Stimulated activated CD8-positive, alpha-beta memory T cell treated with anti-CD3 and anti-CD28 coated beads, Interleukin-12 subunit alpha, Interleukin-12 subunit beta, amount 100 ng/mL, for 24 hours (primary cell): ENCODE results near the gene VDR.
"Not testable (repeated sequence)": the region's sequence is repeated elsewhere in the genome, so short reads cannot be mapped to it uniquely, and the experiment has no call there.

Experiments
- DNase-seq: peaks from one replicate; pipeline ENCODE4 v3.0.0-alpha.2; 2020; ENCODE audit errors: extremely low read depth

VDR gene

DNA sequence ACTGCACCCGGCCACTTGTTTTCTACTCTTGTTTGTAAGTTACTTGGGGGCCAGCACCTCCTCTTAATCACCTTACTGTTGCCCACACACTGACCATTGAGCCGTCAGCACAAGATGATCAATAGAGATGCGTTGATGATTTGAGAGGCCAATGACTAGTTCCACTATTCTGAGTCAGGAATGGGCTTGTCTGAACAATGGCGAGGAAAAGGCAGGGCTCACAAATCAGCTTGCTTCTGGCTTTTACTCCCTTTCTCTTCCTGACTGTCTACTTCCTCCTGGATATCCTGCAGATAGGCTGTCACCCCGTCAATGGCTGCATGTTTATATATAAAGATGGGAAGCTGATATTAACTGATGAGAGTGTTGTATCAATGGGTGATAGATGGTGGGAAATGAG is 55.9 kb downstream of the VDR start:
- DNase-seq: no peak

DNA sequence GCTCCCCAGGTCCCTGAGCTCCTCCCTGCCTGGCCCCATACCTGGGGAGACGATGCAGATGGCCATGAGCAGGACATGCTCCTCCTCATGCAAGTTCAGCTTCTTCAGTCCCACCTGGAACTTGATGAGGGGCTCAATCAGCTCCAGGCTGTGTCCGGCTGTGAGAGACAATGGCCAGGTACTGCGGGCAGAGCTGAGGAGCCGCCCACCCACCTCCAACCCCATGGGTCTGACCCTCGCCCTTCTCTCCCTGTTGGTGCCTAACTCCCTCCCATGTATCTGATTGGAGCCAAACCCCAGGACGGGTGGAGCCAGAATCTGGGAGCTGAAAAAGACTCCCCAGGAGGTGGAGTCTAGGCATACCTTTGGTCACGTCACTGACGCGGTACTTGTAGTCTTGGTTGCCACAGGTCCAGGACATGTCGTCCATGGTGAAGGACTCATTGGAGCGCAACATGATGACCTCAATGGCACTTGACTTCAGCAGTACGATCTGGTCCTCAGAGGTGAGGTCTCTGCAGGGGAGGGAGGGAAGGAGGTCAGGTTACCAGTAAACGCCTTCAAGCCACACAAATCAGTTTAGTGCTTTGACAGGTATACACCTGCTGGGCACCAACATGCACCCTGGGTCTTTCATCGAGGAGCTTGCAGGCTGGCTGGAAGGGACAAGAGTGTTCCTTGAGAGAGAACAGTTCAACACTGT is 58.3 kb downstream of the VDR start:
- DNase-seq: no peak

DNA sequence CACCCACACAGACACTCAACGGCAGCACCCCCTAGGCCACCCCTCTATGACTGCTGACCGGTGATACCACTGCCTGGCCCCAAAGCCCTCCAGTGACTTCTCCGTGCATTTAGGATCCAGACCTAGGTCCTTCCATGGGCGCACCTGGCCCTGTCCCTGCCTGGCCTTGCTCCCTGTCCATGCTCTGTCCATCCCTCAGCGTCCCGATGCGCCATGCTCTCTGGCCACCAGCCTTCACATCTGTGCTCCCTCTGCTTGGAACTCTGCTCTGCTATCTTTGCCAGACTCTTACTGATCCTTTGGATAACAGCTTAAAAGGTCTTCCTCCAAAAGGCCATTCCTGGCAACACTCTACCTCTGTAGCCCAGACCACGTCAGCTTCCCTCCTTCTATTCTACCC is 59.7 kb downstream of the VDR start:
- DNase-seq: no peak

DNA sequence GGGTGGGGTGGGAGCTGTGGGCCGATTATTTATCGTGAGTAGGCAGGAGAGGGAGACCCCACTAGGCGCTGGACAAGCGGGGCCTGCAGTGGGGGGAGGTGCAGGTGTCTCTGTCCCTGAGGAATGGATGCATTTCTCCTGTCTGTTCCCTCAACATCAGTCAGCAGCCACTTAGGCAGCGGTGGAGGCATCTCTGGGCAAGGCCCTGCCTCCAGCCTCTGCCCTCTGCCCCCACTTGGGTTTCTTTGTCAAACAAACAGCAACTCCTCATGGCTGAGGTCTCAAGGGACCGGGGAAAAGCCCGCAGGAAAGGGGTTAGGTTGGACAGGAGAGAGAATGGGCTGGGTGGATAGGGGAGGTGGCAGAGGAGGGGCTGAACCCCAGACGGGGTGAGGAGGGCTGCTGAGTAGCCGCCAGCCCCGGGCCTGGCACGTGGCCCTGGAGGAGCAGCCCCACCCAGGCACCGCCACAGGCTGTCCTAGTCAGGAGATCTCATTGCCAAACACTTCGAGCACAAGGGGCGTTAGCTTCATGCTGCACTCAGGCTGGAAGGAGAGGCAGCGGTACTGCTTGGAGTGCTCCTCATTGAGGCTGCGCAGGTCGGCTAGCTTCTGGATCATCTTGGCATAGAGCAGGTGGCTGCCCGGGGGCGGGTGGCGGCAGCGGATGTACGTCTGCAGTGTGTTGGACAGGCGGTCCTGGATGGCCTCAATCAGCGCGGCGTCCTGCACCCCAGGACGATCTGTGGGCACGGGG is 60.4 kb downstream of the VDR start:
- DNase-seq: no peak

DNA sequence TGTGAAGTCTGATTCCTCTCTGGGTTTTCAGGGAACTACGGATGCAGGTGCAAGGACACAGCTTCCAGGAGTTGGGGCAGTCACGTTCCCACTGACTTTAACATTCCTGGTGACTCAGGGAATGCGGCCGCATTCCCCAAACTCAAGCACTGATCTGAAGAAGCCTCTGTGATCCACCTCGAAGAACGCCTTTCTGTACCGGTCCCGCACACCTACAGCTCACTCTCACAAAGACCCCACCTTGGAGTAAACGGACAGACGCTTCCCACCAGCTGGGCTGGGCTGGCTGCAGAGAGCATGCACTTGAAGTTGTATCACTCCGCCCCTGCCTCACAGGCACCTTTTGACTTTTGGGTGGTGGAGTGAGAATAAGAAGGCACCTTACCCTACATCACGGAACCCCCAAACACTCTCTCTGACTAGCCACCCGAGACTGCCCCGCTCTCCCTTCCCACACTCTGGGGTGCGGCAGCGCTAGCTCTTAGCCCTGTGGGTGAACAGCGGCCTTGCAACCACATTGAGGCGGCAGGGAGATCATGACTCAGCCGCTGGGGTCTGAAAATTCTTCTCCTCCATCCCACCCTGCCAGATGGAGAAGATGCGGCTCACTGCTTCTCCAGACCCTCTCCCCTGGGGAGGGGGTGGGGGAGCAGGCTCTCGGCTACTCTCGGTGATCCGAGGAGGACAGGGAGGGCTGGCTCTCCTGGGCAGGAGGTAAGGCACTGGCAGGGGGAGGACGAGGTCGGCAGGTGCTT is 61.4 kb downstream of the VDR start:
- no peak for DNase-seq

DNA sequence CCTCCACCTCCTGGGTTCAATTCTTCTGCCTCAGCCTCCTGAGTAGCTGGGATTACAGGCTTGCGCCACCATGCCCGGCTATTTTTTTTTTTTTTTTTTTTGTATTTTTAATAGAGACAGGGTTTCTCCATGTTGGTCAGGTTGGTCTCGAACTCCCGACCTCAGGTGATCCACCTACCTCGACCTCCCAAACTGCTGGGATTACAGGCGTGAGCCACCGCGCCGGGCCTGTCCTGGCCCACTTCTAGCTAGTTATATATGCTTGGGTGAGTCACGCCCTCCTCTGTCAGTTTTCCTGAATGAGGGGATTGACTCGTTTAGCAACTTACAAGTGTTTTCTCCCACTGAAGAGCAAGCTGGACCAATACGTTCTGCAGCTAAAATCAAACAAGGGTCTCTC is 62.3 kb downstream of the VDR start:
- not testable (repeated sequence) for DNase-seq

DNA sequence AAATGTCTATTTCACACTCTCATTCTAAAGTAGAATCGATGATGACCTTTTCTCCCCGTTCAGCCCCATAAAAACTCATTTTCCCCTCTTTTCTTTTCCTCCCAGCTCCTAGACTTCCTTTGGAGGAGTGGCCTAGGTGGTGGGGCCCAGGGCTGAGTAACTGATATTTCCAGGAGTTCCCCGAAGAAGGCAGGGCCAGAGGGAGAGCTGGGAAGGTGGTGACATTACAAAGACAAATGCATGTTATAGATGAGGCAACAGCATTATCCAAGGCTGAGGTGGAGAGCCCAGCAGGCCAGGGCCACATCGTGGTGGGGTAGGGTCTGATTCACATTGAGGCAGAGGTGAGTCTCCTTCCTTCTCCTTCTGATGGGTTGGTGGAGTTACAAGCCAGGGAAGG is 62.9 kb downstream of the VDR start:
- DNase-seq: no peak

DNA sequence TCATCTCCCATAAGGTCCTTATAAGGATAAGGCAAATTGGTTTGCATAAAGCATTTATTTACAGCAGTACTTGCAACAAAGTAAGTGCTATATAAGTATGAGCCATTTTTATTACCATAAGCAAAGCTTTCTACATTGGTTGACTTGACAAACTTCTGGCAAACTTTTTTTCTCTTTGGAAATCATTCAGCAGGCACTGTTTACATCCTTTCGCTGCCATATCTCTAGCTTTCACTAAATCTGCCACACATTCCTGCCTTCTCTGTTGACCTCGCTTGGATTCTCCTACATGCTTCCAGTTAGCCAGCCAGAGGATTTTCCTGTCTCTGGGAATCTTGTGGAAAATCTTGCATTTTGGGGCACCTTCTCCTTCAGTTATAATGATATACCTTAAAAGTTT is 63.3 kb downstream of the VDR start:
- no peak for DNase-seq

DNA sequence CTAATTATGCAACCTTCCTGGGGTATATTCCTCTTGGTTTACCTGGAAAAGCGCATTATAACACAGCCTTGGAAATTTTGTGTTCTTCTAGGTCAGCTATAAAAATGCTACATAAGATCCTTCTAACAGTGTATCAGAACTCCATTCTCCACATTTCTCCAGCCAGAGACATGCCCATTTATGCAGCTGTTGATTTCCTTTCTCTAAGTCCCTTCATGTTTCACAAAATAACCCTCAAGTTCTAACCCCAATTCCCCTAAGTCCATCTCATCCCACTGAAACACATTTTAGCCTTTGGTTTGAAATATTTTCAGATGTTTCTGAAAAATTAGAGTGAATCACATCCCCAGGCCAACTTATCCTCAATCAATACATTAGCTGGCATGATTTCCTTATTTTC is 64.2 kb downstream of the VDR start:
- DNase-seq: no peak

DNA sequence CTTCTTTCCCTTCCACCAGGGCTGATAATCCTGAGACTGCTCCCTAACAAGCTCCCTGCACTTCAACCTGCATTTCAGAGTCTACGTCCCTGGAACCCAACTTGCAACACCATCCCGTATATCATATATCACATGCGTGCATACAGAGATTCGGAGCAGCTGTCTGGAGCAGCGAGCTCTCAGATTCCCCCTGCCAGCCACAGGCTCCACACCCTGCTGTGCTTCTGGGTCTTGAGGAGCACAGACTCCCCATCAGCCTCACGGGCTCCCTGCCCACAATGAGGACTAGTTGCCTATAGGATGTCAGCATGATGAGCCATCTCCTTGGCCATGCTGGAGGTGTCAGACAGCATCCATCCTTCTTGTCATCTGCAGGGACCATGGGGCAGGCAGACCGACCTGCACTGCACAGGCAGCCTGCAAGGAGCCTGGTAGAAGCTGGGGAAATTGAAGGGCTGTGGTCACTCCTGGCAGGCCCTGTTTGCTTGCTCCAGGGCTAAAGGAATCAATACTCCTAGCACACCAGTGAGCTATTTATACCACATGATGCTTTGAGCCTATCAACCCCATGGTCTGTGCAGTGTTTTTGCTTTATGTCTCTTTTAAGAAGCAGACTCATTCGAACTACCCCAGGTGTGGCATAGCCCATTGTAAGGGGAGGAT is 65.4 kb downstream of the VDR start:
- DNase-seq: no peak

DNA sequence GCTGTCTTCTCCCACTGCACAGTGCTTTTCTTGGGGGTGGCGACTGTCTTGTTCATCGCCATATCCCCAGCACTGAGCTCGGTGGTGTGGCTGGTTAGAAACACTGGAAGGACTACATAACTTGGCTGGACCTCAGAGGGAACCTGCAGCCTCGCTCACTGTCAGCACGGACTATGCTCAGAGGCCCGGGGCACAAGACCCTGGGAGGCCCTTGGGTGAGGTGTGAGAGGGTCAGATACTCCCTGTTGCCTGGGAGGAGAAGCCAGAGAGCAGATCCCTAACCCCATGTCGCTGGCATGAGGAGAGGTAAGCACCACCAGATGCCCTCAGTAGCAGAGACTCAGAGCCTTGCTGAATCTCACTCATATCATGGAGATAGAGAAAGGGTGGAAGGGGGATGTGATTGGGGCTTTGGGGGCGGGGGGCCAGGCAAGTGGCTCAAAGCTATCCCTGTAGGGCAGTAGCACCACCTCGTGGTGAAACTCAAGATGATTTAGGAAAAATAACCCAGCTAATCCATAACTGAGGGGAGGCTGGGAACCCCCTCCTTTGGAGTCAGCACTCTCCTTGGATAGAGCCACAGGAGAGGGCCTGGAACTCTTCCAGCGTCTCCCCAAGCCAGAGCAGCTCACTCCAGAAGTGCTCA is 66.4 kb downstream of the VDR start:
- DNase-seq: no peak

DNA sequence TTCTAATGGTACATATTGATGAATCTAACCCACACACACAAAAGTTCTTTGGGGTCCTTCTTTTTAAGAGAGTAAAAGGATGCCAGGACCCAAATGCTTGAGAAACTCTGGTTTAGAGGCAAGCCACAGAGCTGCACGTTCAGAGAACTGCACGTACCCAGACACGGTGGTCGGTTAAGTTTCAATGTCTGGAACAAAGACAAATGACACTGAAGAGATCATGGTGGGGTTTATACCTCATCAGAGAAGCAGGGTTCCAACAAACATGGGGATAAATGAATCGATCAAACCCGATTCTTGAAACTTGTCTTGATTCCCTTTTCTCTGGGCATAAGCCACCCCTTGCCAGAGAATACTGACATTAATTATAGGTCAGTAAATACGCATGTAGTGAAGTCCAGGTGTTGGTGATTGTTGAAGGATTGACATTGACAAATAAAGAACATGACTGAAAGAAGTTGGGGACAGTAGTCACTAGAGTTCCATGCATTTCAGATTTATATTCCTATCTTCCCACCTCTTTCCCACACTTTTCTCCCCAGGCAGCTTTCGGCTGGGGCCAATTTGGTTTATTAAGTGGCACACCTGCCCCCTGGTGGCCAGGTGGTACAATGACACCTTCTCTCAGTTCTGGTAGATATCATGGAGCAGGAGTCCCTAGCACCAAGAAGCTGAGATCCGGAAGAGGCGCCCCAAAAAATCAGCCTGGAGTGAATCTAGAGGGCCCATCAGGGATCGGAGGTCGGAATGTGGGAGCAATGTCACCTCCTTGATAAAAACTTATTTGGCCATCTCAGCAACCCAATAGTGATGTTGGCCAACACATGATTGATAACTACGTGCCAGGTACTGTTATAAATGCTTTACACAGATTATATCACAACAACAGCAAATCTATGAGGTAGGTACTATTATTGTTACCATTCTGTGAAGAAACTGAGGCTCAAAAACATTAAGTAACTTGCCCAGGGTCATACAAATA is 67.3 kb downstream of the VDR start:
- no peak for DNase-seq

DNA sequence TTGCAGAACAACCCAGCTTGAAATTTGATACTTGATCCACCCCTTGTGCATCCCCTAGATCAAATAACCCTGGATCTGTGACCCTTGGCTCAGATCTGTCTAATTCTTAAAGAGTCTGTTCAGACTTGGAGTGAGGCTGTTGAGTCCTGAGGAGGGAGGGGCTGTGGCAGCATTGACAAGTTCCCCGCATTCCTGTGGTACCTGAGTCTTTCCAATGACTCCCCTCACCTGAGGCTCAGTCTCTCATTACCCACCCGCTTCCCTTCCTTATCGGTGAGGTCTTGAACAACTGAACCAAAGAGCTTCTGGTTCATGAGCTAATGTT is 69.0 kb downstream of the VDR start:
- DNase-seq: no peak

DNA sequence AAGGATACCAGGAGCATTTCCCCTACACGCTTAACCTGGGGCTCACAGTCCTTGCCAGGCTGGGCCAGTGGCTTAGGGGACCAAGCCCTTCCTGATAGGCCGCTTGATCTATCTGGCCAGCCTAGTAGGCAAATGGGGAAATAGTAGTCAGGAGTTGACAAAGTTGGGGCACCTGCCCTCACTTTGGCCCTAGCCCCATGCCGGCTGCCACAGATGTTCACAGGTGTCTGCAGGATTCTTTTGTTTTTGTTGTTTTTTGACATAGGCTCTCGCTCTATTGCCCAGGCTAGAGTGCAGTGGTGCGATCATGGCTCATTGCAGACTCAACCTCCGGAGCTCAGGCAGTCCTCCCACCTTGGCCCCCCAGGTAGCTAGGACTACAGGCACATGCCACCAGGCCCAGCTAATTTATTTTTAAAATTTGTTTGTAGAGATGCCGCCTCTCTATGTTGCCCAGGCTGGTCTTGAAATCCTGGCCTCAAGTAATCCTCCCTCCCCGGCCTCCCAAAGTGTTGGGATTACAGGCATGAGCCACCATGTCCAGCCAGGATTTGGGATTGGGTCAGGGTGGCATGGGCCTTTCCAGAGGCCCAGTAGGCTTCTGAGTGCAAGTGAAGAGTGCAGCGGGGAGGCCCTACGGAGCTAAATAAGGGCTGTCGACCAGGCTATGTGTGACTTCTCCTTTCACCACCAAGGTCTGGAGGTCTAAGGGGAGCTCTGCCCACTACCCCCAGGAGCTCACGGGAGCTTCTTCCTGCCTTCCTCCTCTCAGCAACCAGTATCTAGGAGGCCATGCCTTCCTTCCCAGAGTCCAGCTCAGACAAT is 69.6 kb downstream of the VDR start:
- no peak for DNase-seq

DNA sequence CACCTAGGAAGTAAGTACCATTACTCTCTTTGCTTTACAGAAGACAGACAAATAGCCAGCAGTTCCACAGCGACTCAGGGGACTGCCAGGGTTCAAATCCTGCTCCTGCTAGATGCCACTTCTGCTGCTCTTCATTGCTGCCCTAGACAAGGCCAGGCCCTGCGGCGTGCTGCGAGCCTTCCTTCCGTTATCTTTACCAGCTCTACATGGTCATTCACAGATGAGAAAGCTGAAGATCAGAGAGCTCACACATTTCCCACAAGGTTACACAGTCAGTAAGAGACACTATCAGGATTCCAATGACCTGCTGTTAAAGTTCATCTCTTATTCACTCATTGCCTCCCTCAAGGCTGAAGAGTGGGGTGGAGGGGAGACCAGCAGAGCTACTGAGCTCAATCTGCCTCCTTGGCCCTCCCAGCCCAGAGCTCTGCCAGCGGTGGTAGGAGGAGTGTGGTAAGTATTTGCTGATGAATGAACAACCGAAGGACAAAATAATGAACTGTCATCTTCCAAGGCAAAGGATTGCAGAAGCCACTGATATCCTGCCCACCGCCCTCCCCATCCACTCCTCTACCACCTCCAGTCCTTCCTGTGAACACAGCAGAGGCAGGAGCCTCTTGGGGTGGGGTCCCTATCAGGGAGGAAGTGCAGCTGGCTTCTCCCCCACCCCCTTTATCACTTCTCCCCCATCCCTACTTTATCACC is 70.4 kb downstream of the VDR start:
- no peak for DNase-seq

DNA sequence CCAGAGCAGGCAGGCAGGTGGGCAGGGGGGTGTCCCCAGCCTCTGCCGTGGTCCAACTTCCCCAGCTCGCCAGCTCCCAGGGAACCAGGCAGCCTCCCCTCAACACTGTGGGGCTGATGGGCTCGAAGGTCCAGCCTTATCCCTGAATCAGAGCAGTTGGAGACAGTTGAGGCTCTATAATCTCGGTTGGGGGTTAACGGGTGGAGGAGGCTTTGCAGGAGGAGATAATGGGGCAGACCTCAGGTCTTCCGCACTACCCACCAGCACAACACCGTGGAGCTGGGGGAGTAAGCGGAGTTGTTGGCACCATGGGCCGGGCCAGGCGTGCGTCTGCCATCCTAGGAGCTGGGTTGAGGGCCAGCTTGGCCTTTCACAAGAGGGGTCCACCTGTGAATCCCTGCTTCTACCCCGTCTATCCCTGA is 71.2 kb downstream of the VDR start:
- no peak for DNase-seq

DNA sequence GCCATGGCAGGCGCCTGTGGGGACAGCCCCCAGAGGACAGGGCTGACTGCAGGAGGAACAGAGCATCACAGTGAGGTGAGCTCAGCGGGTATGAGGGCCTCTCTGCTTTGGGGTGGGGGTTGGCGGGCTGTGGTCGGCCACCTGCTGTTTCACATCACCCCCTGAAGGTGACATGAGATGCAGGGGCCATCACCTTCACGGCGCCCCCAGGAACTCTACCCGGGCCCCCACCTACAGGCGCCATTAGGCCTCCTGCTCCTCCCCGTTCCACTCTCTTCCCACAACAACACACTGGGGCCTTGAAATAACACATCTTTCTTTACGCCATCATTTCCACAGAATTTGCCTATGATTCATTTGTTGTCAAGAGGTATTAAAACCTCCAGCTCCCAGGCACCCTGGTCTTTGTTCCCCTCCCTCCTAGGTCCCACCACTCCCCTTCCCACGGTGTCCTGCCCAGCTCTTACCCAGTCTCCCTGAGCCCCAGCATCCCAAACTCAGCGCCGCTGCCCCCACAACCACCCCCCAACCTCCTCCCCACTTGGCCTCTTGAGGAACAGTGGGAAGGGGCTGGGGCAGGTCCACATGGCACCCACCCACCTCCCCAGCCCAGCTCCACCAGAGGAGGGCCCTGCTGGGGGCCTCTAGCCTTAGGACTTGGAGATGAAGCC is 72.4 kb downstream of the VDR start:
- no peak for DNase-seq

DNA sequence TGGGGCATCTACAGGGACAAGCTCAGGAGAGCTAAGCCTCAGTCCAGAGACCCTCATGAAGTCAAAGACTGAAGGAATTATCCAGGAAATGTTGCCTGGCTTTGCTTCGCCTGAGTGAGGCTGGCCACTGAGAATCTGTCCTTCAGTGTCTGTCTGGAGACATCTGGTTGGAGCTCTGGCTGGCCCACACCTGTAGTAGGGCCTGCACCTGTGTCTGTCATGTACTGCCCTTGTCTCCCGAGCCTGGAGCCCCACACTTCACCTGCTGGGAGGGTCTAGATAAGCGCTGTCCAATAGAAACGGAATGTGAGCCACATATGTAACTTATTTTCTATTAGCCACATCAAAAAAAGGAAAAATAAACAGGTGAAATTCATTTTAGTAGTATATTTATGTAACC is 75.2 kb downstream of the VDR start:
- DNase-seq: no peak
